Caco-2 (cell line): ENCODE data around the gene GFRA1. TPM values are rescaled to one million over a fixed set of nuclear protein-coding genes. Genes with fewer than 3 reads are reported as not detected.

Experiments
- BruUV-seq: library from RNA; stranded (reverse); fragments of 400-500 nt; replicated peaks from 2 replicates; lab custom pipeline; 2021; lab: Mats Ljungman, UMichigan
- CTCF ChIA-PET: fragments of 300-600 bp; sonication (Branson Sonifier 250); formaldehyde crosslinking; loops from one replicate; lab custom pipeline; 2022; ENCODE audit warnings: antibody characterized with exemption; lab: Charles Lee
- POLR2A ChIA-PET: fragments of 300-600 bp; sonication (Branson Sonifier 250); formaldehyde crosslinking; loops from one replicate; lab custom pipeline; 2022; ENCODE audit warnings: antibody characterized with exemption; lab: Charles Lee
- DNase-seq, 2 experiments: peaks; one replicate each; pipeline versions ENCODE4 v3.0.0 to v3.0.0-alpha.2; 2020 to 2022
- H3K27me3 ChIP-seq: replicated peaks from 2 replicates; pipeline ENCODE4 v1.6.0; 2011; ENCODE audit warnings: low read length; ENCODE audit not compliant: control insufficient read depth, insufficient read depth
- H3K36me3 ChIP-seq: 2 replicates; pipeline ENCODE4 v1.5.1; 2011; ENCODE audit warnings: low read length; ENCODE audit not compliant: control insufficient read depth, insufficient read depth
- H3K4me1 ChIP-seq: fragments of 250-450 bp; sonication (Bioruptor Pico); 2 replicates; pipeline ENCODE4 v1.5.1; 2020; ENCODE audit warnings: mild to moderate bottlenecking
- H3K4me3 ChIP-seq: 2 replicates; pipeline ENCODE4 v1.5.1; 2011; ENCODE audit warnings: low read depth, mild to moderate bottlenecking, control low read depth, low read length
- H3K9me3 ChIP-seq: fragments of 250-450 bp; sonication (Bioruptor Pico); 2 replicates; pipeline ENCODE4 v1.5.1; 2020; ENCODE audit warnings: mild to moderate bottlenecking, moderate library complexity
- H3K27ac Mint-ChIP-seq: one replicate; pipeline ENCODE4 v1.8.0; 2022; ENCODE audit warnings: mixed read lengths; ENCODE audit not compliant: unreplicated experiment
- H3K27me3 Mint-ChIP-seq: one replicate; pipeline ENCODE4 v1.8.0; 2022; ENCODE audit warnings: mixed read lengths; ENCODE audit not compliant: insufficient read depth, unreplicated experiment
- H3K36me3 Mint-ChIP-seq: one replicate; pipeline ENCODE4 v1.8.0; 2022; ENCODE audit warnings: mild to moderate bottlenecking, mixed read lengths; ENCODE audit not compliant: insufficient read depth, unreplicated experiment
- H3K4me1 Mint-ChIP-seq: one replicate; pipeline ENCODE4 v1.8.0; 2022; ENCODE audit warnings: low read depth, mixed read lengths; ENCODE audit not compliant: unreplicated experiment
- H3K4me3 Mint-ChIP-seq: one replicate; pipeline ENCODE4 v1.8.0; 2022; ENCODE audit warnings: mild to moderate bottlenecking, moderate library complexity, mixed read lengths; ENCODE audit not compliant: unreplicated experiment
- H3K9me3 Mint-ChIP-seq: one replicate; pipeline ENCODE4 v1.8.0; 2022; ENCODE audit warnings: mixed read lengths; ENCODE audit not compliant: unreplicated experiment
- intact Hi-C: fragments of 100-400 bp; cut with micrococcal nuclease; formaldehyde crosslinking; loops from one replicate; pipeline ENCODE4 v1.10.0; 2022; ENCODE audit not compliant: unreplicated experiment
- total RNA-seq: library from RNA; stranded (reverse); gene quantifications from 2 replicates; pipeline ENCODE4 v1.2.3, GENCODE V29; 2022
- TF ChIP-seq, protein P1 (sequence below), 2 experiments: fragments of 200-600 bp in 1 of 2; IDR thresholded peaks; 1 replicate in 1 of 2; 2 replicates in 1 of 2; pipeline versions ENCODE4 v1.5.1 to v1.8.0; 2011 to 2022; ENCODE audit warnings: antibody characterized with exemption in 1 of 2, control low read depth in 1 of 2, inconsistent platforms in 1 of 2, low read depth in 1 of 2, low read length in 1 of 2, mild to moderate bottlenecking in 1 of 2, moderate library complexity in 1 of 2; ENCODE audit not compliant: insufficient read depth in 1 of 2, severe bottlenecking in 1 of 2, unreplicated experiment in 1 of 2

The GFRA1 gene
- total RNA-seq, 1 experiment from 2014 or later: not detected

DNA sequence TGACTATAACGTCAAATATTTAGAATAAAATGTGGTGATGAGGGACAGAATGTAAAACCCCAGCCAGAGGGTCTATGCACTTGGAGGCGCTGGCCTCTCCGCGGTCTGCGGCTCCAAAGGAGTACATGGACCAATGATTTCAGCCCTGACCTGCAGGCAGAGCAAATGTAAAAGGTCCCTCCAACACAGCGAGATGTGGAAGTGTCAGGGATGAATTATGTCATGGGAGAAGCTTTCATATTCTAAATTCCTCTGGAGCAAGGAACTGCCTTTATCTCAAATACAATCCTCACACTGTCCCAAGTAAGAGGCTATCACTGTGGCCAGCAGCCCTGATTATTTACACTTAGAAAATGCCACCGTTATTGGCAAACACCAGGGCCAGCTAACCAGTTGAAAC, 139.4 kb downstream of the GFRA1 start:
- no TSS peak for BruUV-seq
- no peaks in the 10 kb centered on the region for H3K36me3 ChIP-seq
- no peak overlapping the region for H3K4me3 ChIP-seq
- H3K27me3 Mint-ChIP-seq: no peaks in the 10 kb centered on the region
- H3K27me3 ChIP-seq: no peaks in the 10 kb centered on the region
- intact Hi-C loops: no loop called here
- H3K4me1 ChIP-seq: no peaks in the 10 kb centered on the region
- H3K9me3 Mint-ChIP-seq: no peaks in the 10 kb centered on the region
- no peaks in the 10 kb centered on the region for H3K36me3 Mint-ChIP-seq
- no peak for DNase-seq
- H3K4me1 Mint-ChIP-seq: no peaks in the 10 kb centered on the region
- H3K4me3 Mint-ChIP-seq: no peak overlapping the region
- TF ChIP-seq, protein P1, sequence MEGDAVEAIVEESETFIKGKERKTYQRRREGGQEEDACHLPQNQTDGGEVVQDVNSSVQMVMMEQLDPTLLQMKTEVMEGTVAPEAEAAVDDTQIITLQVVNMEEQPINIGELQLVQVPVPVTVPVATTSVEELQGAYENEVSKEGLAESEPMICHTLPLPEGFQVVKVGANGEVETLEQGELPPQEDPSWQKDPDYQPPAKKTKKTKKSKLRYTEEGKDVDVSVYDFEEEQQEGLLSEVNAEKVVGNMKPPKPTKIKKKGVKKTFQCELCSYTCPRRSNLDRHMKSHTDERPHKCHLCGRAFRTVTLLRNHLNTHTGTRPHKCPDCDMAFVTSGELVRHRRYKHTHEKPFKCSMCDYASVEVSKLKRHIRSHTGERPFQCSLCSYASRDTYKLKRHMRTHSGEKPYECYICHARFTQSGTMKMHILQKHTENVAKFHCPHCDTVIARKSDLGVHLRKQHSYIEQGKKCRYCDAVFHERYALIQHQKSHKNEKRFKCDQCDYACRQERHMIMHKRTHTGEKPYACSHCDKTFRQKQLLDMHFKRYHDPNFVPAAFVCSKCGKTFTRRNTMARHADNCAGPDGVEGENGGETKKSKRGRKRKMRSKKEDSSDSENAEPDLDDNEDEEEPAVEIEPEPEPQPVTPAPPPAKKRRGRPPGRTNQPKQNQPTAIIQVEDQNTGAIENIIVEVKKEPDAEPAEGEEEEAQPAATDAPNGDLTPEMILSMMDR (IDR thresholded peaks at IDR 0.05; ENCODE audit: insufficient read depth in 1 of 2, low read depth in 1 of 2, low read length in 1 of 2, severe bottlenecking in 1 of 2, unreplicated experiment in 1 of 2): no peak
- H3K27ac Mint-ChIP-seq: no peak overlapping the region
- peaks cover 8% of the 10 kb centered on the region; the same call in 1 of the 2 replicates for H3K9me3 ChIP-seq
- ChIA-PET POLR2A (no interaction called here), CTCF (no interaction called here)

- no peak overlapping the region for H3K27ac Mint-ChIP-seq
- Histone ChIP-seq H3K27me3 (no peaks in the 10 kb centered on the region), H3K9me3 (peaks cover 8% of the 10 kb centered on the region; the same call in 1 of the 2 replicates), H3K4me1 (no peaks in the 10 kb centered on the region), H3K36me3 (no peaks in the 10 kb centered on the region), H3K4me3 (no peak overlapping the region)
- no peak overlapping the region for H3K4me3 Mint-ChIP-seq
- H3K27me3 Mint-ChIP-seq: no peaks in the 10 kb centered on the region
- DNase-seq: no peak
- ChIA-PET CTCF (no interaction called here), POLR2A (no interaction called here)
- BruUV-seq: no TSS peak
- H3K9me3 Mint-ChIP-seq: no peaks in the 10 kb centered on the region
- intact Hi-C loops: no loop called here
- no peaks in the 10 kb centered on the region for H3K36me3 Mint-ChIP-seq
- TF ChIP-seq, protein P1 (IDR thresholded peaks at IDR 0.05; ENCODE audit: insufficient read depth in 1 of 2, low read depth in 1 of 2, low read length in 1 of 2, severe bottlenecking in 1 of 2, unreplicated experiment in 1 of 2): no peak
- no peaks in the 10 kb centered on the region for H3K4me1 Mint-ChIP-seq
Measured at GRCh38 chr10:116132780-116133399, 140.1 kb downstream of the GFRA1 start.

- Mint-ChIP-seq H3K27ac (no peak overlapping the region), H3K27me3 (no peaks in the 10 kb centered on the region), H3K36me3 (no peaks in the 10 kb centered on the region), H3K4me3 (no peak overlapping the region), H3K4me1 (no peaks in the 10 kb centered on the region), H3K9me3 (no peaks in the 10 kb centered on the region)
- no peaks in the 10 kb centered on the region for H3K4me1 ChIP-seq
- no peaks in the 10 kb centered on the region for H3K27me3 ChIP-seq
- no peaks in the 10 kb centered on the region for H3K36me3 ChIP-seq
- H3K9me3 ChIP-seq: peaks cover 8% of the 10 kb centered on the region; the same call in 1 of the 2 replicates
- H3K4me3 ChIP-seq: no peak overlapping the region
- intact Hi-C loops: no loop called here
- no TSS peak for BruUV-seq
- TF ChIP-seq, protein P1 (IDR thresholded peaks at IDR 0.05; ENCODE audit: insufficient read depth in 1 of 2, low read depth in 1 of 2, low read length in 1 of 2, severe bottlenecking in 1 of 2, unreplicated experiment in 1 of 2): no peak
- no peak for DNase-seq
- POLR2A ChIA-PET: no interaction called here
- CTCF ChIA-PET: no interaction called here
Measured at GRCh38 chr10:116130006-116130405, 143.0 kb downstream of the GFRA1 start.
